Neural progenitor cell (in vitro differentiated cells): Measurements from ENCODE around the gene ID2.

Source experiments
- CTCF ChIP-seq: fragments of 200-600 bp; sonication (generic); IDR thresholded peaks from 2 replicates; pipeline ENCODE4 v1.5.1; 2017; ENCODE audit warnings: antibody characterized with exemption, mild to moderate bottlenecking
- EZH2phosphoT487 ChIP-seq: fragments of 200-600 bp; sonication (generic); IDR thresholded peaks from 2 replicates; pipeline ENCODE4 v1.6.1; 2017; ENCODE audit warnings: antibody characterized with exemption

GRCh38 chr2:8682719-8683667, 1.1 kb downstream of the ID2 start:
- TF ChIP-seq EZH2phosphoT487 (no peak), CTCF (no peak)
